ENCODE results near the gene KIF1A.

Gene KIF1A

GRCh38 chr2:240717681-240718581 lies 102.1 kb downstream of the KIF1A start:
- DNase-seq, result no peak

GRCh38 chr2:240717181-240717641 lies 102.8 kb downstream of the KIF1A start:
- no peak for DNase-seq

- DNase-seq, result no peak
Observed at GRCh38 chr2:240716130-240716798, 103.8 kb downstream of the KIF1A start.

GRCh38 chr2:240714747-240715725 lies 105.0 kb downstream of the KIF1A start:
- DNase-seq, result no peak

- DNase-seq, result no peak
Observed at GRCh38 chr2:240713928-240714746, 105.9 kb downstream of the KIF1A start.

- no peak for DNase-seq
Observed at GRCh38 chr2:240713071-240713927, 106.7 kb downstream of the KIF1A start.

GRCh38 chr2:240712121-240712520 lies 107.9 kb downstream of the KIF1A start:
- no peak for DNase-seq

GRCh38 chr2:240711701-240712100 lies 108.3 kb downstream of the KIF1A start:
- no peak for DNase-seq

- no peak for DNase-seq
Observed at GRCh38 chr2:240711296-240711695, 108.7 kb downstream of the KIF1A start.

GRCh38 chr2:240708457-240708856 lies 111.6 kb downstream of the KIF1A start:
- DNase-seq, result no peak

GRCh38 chr2:240707821-240708220 lies 112.2 kb downstream of the KIF1A start:
- no peak for DNase-seq

- DNase-seq, result no peak
Observed at GRCh38 chr2:240707043-240707756, 112.8 kb downstream of the KIF1A start.

GRCh38 chr2:240705204-240705791 lies 114.7 kb downstream of the KIF1A start:
- DNase-seq, result no peak

- DNase-seq, result peak; percentile 33 to 50
Observed at GRCh38 chr2:240704651-240705050, 115.4 kb downstream of the KIF1A start.

GRCh38 chr2:240703417-240704341 lies 116.3 kb downstream of the KIF1A start:
- DNase-seq, result no peak

- no peak for DNase-seq
Observed at GRCh38 chr2:240702640-240703011, 117.4 kb downstream of the KIF1A start.

- DNase-seq, result no peak
Observed at GRCh38 chr2:240701736-240702639, 118.0 kb downstream of the KIF1A start.

Data from activated CD4-positive, alpha-beta T cell treated with anti-CD3 and anti-CD28 coated beads for 4 hours (primary cell).